ENCODE data around the gene PCDH8.
"Not testable (repeated sequence)": the region's sequence is repeated elsewhere in the genome, so short reads cannot be mapped to it uniquely, and the experiment has no call there.

The PCDH8 gene

DNA sequence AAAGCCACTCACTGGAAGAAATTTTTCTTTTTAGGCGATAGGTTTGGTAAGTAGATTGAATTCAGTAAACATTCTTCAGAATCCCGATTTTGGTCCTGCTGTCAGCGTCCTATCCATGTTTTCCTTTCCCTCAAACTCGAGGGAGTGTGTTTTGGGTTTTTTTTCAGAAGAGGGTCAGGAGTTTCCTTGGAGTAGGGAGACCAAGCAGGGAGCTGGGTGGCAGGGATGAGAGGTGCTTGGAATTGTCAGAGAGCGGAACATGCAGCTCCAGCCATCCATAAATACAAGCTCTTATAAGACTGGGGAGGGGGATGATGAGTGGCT, 1.6 kb upstream of the PCDH8 start:
- no peak for DNase-seq (ENCODE audit: low spot score)

DNA sequence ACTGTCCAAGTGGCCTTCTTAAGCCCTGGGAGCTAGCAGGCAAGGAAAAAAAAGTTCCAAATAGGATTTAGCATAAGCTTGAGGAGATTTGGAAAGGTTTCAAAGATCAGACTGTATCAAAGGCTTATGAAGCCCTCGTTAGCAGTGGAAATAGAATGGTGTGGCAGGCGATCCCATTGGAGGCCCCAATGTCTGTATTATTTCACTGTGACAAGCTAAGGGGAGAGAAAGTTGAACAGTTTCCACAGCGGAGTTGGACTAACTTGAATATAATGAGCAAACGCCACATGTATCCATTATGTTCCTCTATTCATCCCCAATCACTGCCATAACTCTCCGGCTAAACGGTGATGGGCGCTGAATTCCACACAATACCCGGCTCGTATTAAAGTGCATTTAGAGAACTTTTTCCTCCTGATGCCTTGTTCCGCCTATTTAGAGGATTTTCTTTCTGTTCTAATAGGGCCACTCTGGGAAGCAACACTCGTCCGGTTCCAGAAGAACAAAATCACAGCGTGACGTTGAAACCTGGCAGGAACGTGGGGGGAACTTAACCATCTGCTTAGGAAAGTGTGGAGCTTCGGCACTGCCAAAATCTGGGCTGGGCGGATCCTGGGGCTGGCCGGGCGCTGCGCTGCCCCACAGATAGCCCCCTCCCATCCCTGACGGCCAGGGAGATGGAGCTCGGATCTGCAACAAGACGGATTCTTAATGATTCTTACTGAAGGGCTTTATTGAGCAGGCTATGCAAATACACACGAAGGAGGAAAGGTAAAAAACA, 1.0 kb upstream of the PCDH8 start:
- no peak for DNase-seq (ENCODE audit: low spot score)

DNA sequence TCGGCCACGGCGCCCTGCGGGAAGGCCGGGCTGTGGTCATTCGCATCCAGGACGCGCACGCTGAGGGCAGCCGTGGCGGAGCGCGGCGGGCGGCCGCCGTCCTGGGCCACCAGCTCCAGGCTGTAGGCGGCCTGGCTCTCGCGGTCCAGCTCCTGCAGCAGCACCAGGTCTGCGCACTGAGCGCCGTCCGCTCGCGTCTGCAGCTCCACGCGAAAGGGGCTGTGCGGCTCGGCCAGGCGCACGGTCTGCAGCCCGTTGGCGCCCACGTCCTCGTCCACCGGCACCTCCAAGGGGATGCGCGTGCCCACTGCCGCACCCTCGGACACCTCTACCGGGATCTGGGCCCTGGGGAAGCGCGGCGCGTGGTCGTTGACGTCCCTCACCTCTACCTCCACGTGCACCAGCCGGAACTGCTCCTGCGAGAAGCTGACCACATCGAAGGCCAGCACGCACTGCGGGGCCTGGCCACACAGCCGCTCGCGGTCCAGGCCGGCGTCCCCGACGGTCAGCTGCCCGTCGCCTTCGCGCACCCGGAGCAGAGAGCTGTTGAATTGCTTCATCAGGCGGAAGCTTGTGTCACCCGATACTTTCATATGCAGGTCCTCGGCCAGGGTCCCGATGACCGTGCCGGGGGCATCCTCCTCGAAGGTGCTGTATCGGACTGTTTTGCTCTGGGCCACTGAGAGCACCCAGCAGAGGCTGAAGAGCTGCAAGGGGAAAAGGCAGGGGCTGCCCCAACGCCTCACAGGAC, 583 bp downstream of the PCDH8 start:
- no peak for DNase-seq (ENCODE audit: low spot score)

DNA sequence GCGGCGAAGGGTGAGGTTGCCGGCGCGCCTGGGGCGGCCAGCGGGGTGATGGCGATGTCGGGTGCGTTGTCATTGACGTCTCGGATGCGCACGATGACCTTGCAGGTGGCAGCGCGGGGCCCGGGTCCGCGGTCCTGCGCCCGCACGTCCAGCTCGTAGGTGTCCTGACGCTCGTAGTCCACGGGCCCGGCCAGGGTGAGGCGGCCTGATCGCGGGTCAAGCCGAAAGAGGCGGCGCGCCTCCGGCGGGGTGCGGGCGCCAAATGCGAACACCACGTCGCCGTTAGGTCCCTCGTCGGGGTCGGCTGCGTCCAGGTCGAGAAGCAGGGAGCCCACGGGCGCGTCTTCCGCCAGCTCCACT, 1.1 kb downstream of the PCDH8 start:
- DNase-seq (ENCODE audit: low spot score) = no peak

DNA sequence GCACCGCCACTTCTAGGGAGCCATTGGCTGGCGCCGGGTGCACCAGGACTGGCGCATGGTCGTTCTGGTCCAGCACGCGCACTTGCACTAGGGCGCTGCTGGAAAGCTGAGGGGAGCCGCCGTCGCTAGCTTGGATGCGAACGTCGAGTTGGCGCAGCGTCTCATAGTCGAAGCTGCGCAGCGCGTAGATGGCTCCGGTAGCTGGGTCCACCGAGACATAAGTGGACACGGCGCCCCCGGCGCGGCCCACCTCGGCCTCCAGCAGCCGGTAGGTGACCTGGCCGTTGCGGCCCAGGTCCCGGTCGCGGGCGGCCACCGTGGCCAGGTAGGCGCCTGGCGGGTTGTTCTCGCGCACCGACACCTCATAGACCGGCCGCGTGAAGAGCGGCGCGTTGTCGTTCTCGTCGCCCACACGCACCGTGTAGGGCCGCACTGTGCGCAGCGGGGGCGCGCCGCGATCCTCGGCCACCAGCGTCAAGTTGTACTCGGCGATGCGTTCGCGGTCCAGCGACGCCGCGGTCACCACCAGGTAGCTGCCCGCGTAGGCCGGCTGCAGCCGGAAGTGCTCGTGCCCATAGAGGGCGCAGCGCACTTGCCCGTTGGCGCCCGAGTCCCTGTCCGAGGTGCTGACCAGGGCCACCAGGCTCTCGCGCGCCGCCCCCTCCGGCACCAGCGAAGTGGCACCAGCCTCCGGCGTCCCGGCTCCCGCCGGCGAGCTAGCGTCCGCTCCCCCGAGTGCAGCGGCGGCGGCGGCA, 1.7 kb downstream of the PCDH8 start:
- peak; percentile 56 for DNase-seq (ENCODE audit: low spot score)

DNA sequence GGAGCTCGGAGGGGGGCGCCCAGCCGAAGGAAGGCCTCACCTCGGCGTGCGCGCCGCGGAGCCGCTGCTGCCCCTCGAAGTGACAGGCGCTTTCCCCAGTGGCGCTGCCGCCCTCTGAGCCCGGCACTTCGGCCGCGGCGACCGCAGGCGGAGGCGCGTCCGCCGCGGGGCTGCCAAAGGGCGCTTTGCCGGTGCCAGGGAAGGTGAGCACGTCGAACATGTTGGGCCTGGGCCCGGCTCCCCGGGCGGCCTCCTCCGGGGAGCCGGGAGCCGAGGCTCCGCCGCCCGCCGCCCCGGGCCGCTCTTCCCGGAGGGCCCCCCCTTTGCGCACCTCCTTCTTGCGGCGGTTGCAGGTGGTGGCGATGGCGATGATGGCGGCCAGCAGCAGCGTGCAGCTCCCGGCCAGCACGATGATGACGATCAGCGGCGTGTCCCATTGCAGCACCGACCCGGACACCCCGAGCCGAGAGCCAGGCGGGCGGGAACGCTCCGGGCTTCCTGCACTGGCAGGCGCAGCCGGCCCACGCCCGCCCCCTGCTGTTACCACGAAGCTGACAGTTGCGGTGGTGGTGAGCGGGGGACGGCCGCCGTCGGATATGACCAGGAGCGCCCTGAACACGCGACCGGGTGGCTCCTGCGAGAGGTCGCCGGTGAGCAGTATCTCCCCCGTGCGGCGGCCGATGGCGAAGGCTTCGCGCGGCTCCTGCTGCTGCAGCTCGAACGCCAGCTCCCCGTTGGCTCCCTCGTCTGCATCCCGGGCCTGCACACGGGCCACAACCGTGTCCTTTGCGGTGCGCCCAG, 2.5 kb downstream of the PCDH8 start:
- no peak for DNase-seq (ENCODE audit: low spot score)

DNA sequence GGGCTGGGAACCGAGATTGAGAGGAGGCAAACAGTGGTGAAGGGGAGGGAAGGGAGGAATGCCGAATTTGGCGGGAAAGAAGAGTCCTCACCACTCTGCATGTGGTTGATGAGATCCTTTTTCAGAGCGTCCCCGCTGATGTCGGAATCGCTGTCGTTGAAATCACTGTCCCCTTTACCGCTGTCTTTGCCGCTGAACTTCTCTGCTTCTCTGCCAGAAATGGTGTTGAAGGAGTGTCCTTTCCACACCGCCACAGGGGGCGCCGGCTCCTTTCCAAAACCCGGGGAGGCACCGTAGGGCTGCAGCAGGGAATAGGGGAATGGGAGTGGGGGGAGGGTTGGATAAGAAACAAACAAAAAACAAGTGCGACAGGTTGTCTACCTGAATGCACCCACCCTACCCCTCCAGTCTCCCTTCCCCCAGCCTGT, 3.1 kb downstream of the PCDH8 start:
- DNase-seq (ENCODE audit: low spot score) = no peak

DNA sequence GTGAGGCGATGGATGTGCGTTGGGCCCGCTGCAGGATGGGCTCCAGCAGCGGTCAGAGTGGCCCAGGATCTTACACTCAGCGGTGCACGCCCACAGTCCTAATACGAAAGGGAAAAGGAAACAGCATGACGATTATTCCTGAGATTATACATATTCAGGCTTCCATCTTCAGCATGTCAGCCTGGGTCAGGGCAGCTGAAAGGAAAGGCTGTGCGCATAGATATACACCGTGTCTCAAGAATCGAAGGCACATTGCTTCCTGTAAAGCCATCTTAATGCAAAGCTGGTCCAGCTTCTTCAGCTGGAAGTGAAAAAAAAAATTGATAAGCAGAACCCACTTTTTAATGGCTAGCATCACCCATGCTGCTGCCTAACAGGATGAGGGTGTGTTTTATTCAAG, 3.6 kb downstream of the PCDH8 start:
- DNase-seq (ENCODE audit: low spot score) = no peak

DNA sequence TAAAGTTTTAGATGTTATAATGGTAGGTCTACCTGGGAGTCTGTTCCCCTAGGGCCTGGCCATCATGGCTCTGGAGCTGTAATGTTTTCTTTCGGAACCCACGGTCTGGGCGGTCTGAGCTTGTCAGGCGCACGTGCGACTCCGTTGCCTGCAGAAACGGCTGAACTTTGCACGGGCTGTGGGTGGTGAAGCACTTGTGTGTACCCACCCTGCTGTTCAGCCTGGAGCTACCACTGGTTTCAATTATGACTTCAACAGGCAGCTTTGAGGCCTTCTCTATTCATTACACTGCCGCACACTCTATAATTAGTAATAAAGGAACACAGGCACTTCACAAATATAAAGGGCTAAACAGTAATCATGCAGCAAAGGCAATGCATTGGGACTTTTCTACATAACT, 6.0 kb downstream of the PCDH8 start:
- no peak for DNase-seq (ENCODE audit: low spot score)

DNA sequence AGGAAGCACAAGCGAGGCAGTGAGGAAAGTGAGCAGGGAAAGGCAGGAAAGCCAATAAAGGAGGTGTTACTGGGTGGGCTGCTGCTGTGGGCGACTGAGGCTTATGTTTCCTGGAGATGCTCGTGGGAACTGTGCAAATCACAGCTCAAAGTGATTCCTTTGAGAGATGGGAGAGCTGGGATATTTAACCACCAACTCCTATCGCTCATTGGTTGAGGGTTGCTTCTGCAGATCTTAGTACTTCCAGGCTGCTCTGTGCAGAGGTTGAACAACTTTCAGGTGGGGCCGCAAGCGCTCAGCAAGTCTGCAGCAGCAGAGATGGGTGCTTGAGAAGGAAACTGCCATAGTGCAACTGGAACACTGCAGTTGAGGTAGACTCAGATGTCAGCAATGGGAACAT, 8.4 kb downstream of the PCDH8 start:
- DNase-seq (ENCODE audit: low spot score) = no peak

DNA sequence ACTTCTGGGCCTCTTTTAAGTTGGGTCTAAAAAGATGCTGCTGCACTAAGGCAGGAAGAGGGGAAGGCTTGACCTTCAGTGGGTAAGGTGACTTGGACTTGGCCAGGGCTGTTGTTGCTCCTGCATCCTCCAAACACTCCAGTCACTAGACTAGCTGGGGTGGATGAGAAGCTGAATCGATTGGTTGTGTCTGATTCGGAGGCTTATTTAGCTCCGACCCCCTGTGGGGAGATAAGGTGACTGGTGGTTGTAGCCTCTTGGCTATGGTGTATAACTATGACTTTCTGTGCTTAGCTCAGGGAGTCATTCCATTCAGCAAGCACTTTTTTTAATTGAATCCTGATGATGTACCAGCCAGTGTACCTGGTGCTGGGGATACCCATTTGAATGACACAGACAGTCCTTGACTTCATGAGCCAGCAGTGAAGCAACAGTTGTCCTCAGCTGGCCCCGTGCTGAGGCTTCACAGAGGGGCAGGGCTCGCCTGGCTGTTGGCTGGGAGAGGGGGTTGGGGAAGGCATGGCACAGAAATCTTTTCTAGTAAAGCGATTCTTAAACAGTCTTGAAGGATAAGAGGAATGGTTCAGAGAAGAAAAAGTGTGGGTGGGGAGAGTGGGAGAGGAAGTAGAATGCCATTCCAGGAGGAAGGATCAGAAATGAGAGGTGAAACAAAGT, 9.9 kb downstream of the PCDH8 start:
- no peak for DNase-seq (ENCODE audit: low spot score)

DNA sequence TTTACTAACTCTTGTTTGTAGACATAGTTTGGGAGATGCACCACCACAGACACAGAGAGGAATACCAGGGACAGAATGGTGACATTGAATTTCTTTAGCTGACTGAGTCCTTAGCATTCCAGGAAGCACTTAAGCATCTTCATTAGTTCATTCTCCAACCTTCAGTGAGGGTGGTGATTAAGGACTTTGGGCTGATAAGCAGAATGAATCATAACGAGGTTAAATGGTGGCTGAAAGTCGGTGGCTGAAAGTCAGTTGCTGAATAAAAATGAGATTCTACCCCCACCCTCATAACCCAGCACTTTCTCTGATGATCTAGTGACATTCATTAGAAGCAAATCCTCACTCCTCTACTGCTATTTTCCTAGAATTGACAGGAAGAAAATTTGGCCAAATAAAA, 10.6 kb downstream of the PCDH8 start:
- no peak for DNase-seq (ENCODE audit: low spot score)

DNA sequence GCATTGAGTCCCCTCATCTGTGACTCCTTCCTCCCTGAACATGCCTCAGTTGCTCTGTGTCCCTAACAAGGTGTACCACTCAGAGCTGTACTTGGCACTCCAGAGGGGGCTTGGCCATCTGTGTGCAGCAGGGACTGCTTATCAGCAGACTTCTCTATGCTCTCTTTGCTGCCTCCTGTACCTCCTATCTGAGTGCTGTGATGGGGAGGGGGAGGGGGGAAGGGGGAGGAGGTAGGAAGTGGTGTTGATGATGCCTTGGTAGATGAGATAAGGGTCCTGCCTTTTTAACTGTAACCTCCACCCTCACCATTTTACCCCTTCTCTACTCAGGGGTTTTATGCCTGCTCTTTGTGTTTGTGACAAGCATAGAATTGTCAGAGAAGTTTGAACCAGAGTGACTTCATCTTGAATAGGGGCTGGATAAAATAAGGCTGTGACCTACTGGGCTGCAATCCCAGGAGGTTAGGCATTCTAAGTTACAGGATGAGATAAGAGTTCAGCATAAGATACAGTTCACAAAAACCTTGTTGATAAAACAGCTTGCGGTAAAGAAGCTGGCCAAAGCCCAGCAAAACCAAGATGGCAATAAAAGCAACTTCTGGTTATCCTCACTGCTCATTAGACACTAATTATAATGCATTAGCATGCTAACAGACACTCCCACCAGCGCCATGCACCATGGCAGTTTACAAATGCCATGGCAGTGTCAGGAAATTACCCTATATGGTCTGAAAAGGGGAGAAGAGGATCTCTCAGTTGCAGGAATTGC, 13.2 kb downstream of the PCDH8 start:
- DNase-seq (ENCODE audit: low spot score) = no peak

DNA sequence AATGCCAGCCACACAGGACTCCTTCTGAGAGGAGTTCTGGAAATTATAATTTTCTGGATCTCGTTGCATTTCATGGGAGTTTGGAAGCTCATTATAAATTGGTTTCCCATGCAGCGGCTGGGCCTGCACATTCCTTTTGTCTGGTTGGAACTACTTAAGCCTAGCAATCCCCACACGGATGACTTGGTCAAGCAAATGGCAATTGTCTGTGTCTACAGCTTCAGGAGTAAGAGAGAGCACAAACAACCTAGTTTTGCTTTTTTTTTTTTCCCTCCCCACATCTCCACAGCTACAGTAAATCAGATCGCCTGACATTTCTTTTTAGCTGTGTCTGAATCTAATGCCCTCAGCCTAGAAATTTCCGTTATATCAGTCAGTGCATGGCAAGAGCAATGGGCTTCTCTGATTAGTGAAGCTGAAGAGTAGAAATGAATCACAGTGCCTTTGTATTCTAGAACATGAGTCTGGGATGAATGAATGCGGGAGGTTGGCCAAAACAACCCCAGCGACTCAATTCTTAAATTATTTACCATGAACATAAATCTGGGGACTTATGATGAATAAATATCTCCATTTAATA, 15.1 kb downstream of the PCDH8 start:
- no peak for DNase-seq (ENCODE audit: low spot score)

DNA sequence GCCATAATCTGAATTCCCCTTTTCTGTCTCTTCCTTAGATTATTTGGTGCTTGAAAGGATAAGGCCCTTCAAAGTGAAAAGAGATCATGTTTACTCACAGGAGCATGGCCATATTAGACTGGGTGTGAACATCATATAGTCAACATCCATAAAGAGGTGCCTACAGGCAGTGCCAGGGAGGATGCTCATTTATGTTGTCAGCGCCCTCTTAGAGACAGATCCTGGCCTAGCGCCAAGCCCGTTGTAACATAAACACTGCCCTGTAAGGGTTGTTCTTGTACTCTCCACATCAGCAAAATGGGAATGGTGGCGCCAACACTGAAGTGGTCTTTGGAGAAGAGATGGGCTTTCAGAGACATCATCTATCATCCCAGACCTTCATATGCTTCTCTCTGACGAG, 16.1 kb downstream of the PCDH8 start:
- DNase-seq (ENCODE audit: low spot score) = no peak

DNA sequence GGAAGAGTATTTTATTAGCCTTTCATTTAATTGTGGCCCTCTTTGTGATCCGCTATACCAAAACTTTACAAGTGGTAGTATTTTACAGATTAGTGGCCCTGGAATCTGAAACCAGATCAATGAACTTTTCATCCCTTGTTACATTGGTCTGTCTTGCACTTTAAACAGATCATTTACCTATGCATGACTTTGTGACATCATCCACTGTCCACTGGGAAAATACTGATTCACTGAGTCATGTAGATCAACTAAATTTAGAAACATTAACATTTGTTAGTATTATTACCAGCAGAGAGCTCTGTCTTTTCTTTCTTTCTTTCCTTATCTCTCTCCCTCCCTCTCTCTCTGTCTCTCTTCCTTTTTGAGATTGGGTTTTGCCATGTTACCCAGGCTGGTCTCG, 17.5 kb downstream of the PCDH8 start:
- no peak for DNase-seq (ENCODE audit: low spot score)

DNA sequence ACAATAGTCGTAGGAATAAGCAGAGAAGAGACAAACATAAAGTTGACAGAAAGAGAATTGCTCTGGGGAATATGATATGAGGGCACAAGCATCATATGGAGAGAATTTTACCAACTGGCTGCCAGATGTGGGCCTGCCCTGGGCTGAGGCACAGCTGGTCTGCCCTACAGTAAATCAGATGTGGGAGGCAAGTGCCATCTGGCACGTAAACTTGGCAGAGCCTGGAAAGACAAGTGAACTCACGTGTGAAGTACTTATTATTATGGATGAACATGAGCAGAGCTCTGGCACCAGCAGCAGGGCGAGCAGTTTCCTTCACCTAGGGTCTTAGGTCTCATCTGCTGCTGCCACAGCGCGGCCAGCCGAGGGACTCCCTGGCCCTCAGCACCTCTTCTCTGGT, 20.6 kb downstream of the PCDH8 start:
- DNase-seq (ENCODE audit: low spot score) = no peak

DNA sequence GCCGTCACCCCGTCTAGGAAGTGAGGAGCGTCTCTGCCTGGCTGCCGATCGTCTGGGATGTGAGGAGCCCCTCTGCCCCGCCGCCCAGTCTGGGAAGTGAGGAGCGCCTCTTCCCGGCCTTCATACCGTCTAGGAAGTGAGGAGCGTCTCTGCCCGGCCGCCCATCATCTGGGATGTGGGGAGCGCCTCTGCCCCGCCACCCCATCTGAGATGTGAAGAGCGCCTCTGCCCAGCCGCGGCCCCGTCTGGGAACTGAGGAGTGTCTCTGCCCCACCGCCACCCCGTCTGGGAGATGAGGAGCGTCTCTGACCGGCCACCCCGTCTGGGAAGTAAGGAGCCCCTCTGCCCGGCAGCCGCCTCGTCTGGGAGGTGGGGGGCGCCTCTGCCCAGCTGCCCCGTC, 30.6 kb downstream of the PCDH8 start:
- DNase-seq (ENCODE audit: low spot score) = not testable (repeated sequence)

DNA sequence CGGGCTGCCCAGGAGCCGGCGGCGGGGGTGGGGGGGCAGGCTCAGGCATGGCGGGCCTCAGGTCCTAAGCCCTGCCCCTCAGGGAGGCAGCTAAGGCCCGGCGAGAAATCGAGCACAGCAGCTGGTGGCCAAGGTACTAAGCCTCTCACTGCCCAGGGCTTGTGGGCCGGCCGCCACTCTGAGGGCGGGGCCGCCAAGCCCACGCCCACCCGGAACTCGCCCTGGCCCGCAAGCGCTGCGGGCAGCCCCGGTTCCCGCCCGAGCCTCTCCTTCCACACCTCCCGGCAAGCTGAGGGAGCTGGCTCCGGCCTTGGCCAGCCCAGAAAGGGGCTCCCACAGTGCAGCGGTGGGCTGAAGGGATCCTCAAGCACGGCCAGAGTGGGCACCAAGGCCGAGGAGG, 33.1 kb downstream of the PCDH8 start:
- no peak for DNase-seq (ENCODE audit: low spot score)

DNA sequence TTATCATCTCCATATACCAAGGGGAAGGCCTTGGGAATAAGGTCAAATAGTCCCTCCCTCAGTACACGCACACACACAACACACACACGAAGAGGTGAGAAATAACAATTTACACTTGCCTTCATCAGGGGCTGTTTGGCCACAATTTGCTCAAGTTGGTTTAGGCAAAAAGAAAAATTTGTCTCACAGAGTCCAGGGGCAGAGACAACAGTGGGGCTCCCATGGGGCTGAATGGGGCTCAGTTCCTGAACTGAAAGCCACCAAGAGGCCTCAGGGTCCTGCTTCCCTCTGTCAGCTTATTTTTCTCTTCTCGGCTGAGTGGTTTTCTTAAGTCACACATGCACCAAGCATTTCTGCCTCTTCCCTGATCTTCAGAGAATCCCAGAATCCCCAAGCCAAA, 35.5 kb downstream of the PCDH8 start:
- no peak for DNase-seq (ENCODE audit: low spot score)

DNA sequence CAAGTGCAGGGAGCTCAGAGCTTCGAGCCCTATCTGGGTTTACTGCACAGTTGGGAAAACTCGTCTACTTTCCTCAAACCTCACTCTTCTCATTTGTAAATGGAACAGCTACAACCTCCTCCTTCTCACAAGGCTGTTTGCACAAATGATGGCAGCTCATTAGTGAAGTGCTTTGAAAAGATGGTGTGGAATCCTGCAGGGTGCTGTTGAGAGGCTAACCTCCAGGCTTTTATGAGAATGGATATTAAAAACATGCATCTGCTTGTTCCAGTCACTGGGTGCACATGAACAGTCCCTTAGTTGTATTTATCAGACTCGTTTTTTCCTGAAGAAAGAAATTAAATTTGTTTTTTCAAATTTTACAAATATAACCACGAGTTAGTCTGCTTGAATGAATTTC, 36.6 kb downstream of the PCDH8 start:
- DNase-seq (ENCODE audit: low spot score) = no peak

All from Ammon's horn (tissue), 1 donor.